ENCODE data around the gene WAS.
"Not testable (repeated sequence)": the region's sequence is repeated elsewhere in the genome, so short reads cannot be mapped to it uniquely, and the experiment has no call there.

DNA sequence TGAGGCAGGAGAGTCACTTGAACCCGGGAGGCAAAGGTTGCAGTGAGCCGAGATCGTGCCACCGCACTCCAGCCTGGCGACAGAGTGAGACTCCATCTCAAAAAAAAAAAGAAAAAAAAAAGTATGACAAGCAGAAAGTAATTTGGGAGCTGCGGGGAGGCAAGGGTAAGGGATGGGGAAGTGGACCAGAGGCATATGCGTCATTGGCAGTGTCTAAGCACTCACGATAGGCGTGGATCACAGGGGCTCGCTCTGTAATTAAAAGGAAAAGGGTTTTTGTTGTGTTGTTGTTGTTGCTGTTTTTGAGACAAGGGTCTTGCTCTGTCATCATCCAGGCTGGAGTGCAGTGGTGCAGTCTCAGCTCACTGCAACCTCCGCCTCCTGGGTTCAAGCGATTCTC, 804 bp upstream of the WAS start:
- TF ChIP-seq, protein P1, sequence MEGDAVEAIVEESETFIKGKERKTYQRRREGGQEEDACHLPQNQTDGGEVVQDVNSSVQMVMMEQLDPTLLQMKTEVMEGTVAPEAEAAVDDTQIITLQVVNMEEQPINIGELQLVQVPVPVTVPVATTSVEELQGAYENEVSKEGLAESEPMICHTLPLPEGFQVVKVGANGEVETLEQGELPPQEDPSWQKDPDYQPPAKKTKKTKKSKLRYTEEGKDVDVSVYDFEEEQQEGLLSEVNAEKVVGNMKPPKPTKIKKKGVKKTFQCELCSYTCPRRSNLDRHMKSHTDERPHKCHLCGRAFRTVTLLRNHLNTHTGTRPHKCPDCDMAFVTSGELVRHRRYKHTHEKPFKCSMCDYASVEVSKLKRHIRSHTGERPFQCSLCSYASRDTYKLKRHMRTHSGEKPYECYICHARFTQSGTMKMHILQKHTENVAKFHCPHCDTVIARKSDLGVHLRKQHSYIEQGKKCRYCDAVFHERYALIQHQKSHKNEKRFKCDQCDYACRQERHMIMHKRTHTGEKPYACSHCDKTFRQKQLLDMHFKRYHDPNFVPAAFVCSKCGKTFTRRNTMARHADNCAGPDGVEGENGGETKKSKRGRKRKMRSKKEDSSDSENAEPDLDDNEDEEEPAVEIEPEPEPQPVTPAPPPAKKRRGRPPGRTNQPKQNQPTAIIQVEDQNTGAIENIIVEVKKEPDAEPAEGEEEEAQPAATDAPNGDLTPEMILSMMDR (IDR thresholded peaks at IDR 0.05), result not testable (repeated sequence)
- not testable (repeated sequence) for TF ChIP-seq POLR2A (IDR thresholded peaks at IDR 0.05)
